Mesodermal cell (in vitro differentiated cells): Measurements from ENCODE around the gene PGM2.

Source experiments
- H3K27ac ChIP-seq: 2 replicates; pipeline ENCODE4 v1.7.0; 2013; ENCODE audit warnings: mild to moderate bottlenecking, low read depth, low read length, moderate library complexity; ENCODE audit not compliant: severe bottlenecking
- H3K36me3 ChIP-seq: 2 replicates; pipeline ENCODE4 v1.7.1; 2013; ENCODE audit warnings: mild to moderate bottlenecking, low read length, moderate library complexity; ENCODE audit not compliant: control insufficient read depth, insufficient read depth
- H3K4me1 ChIP-seq: one replicate; pipeline ENCODE4 v1.7.1; 2013; ENCODE audit warnings: mild to moderate bottlenecking, low read length; ENCODE audit not compliant: insufficient read depth, control insufficient read depth, poor library complexity, severe bottlenecking
- H3K4me3 ChIP-seq: 2 replicates; pipeline ENCODE4 v1.7.0; 2013; ENCODE audit warnings: low read length, control low read depth, mild to moderate bottlenecking; ENCODE audit not compliant: insufficient read depth, poor library complexity, severe bottlenecking; ENCODE audit errors: extremely low read depth
- H3K9me3 ChIP-seq: 2 replicates; pipeline ENCODE4 v1.7.1; 2013; ENCODE audit warnings: mild to moderate bottlenecking, low read length, moderate library complexity; ENCODE audit not compliant: control insufficient read depth
- WGBS, 2 experiments: methylation state at CpG; one replicate each; pipeline ENCODE4 v1.1.5; 2013; ENCODE audit warnings: missing lambda C conversion rate in 2 of 2; ENCODE audit not compliant: insufficient coverage in 2 of 2; 5-methylcytosine and 5-hydroxymethylcytosine counted together

Gene PGM2

DNA sequence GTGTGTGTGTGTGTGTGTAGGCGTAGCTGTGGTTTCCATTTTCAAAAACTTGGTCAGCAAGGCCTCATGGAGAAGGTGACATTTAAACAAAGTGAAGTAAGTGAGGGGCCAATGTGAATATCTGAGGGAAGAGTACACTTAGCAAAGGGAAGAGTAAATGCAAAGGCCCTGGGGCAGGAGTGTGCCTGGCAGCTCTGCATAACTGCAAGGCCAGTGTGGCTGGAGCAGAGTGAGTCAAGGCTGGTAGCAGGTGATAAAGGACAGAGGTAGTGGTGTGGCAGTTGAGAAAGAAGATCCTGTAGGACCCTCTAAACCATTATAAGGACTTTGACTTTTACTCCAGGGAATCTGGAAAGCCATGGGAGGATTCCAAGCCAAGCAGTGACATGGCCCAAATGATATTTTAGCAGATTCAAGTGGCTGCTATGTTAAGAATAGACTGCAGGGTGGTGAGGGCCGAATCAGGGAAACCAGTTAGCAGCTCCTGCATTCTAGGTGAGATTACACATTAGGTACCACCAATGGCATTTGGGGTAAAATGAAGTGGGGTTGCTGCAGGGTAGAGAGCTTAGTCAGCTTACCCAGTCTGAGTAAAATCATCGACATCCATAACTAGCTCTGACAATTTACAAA lies 58.5 kb downstream of the PGM2 start:
- H3K4me1 ChIP-seq, result no peaks in the 10 kb centered on the region
- H3K9me3 ChIP-seq, result no peaks in the 10 kb centered on the region
- no peaks in the 10 kb centered on the region for H3K36me3 ChIP-seq
- no peak overlapping the region for H3K27ac ChIP-seq
- no peak overlapping the region for H3K4me3 ChIP-seq
- 94 to 100% methylated on average over 1 to 2 of the region's 3 CpGs for WGBS, 2 experiments

DNA sequence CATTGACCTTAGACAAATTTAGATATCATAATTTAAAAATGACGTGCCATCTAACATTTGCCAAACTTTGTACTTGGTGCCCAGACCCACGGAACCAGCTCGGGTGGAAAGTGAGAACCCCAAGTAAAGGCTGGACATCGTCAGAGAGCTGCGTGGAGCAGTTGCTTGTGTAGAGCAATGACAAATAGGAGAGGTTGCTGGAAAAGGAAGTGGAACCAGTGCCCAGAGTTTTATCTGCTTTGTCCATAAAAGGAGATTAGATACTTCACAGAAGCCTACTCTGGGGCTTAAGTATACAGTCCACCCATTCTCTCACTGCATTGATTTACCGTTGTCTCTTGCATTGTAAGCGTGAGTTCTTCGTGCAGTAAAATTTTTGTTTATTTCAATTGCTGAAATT lies 59.0 kb downstream of the PGM2 start:
- no peaks in the 10 kb centered on the region for H3K36me3 ChIP-seq
- H3K4me1 ChIP-seq, result no peaks in the 10 kb centered on the region
- WGBS, 2 experiments, result 84 to 90% methylated on average over 4 to 5 of the region's 8 CpGs
- no peaks in the 10 kb centered on the region for H3K9me3 ChIP-seq
- no peak overlapping the region for H3K4me3 ChIP-seq
- H3K27ac ChIP-seq, result no peak overlapping the region

DNA sequence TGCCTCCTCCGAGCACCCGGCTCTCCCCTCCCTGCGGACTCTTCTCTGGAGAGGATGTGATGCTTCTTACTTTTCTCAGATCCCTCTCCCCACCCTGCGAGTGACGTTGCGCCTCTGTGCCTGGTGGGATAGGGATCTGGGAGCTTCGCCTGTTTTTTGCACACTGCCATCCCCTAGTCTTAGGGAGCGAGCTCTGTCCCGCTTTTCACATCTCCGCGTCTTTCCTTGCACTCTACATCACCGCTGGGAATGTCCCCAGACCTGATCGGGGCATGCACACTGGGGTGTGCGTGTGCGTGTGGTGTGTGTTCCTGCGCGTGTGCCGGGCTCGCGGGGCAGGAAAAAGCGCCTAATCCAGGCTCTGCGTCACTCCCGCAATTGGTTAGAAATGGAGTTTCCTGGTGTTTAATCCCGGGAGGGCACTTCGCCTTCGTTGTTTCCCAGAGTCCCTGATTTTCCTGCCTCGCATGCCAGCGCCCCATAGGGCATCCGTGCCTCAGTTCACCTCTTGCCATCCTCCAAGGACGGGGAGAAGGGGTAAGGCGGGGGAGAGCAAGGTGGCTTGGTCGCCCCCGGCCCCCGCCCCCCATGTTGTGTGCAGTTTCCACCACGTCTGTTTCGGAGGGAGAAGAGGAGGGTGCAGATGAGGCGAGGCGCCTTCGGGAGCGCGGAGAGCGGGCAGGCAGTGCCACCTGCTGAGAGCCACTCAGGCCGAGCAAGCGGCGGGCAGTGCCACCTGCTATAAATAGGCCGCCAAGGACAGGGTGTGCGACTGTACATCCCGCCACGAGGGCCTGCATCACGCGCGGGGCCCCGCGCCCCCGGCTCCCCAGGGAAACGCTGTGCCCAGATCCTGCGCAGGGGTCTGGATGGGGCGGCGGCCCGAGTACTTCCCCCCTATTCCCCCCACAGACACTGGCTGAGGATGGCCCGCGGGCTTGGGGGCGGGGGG lies 63.6 kb downstream of the PGM2 start:
- Histone ChIP-seq H3K4me3 (peak overlapping the region; percentile 39), H3K36me3 (no peaks in the 10 kb centered on the region), H3K27ac (no peak overlapping the region), H3K9me3 (no peaks in the 10 kb centered on the region), H3K4me1 (no peaks in the 10 kb centered on the region)
- WGBS, 2 experiments, result 7 to 8% methylated on average over 27 to 39 of the region's 63 CpGs

DNA sequence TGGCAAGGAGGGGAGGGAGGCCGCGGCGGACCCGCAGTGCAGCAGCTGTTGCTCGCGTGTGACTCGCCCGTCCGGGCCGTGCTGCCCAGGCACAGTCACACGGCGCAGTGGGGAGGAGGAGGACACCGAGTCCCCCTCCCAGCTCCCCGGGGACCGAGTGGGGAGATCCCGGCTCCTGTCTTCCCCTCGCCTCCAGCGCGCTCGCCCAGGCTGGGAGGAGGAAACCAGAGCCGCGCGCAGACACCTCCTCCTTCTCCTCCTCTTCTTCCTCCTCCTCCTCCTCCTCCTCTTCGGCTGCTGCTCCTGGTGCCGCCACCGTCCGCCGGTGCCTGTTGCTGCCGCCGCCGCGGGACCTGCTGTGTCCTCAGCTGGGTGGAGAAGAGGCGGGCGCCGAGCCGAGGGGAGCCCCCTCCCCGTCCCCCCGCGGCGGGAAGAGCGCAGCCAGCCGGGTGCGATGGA lies 64.3 kb downstream of the PGM2 start, which contains the start of gene TBC1D1:
TBC1D1 (plus strand) TSS at position 284 of the 459 bp plus-strand sequence. CDS start 11,012 bp downstream, outside the sequence.
- WGBS, 2 experiments, result 0 to 2% methylated on average over 17 to 21 of the region's 43 CpGs
- no peaks in the 10 kb centered on the region for H3K36me3 ChIP-seq
- H3K27ac ChIP-seq, result no peak within 1 kb of the TSS
- no peaks in the 10 kb centered on the region for H3K4me1 ChIP-seq
- peak within 1 kb of the TSS; percentile 39 for H3K4me3 ChIP-seq
- no peaks in the 10 kb centered on the region for H3K9me3 ChIP-seq

DNA sequence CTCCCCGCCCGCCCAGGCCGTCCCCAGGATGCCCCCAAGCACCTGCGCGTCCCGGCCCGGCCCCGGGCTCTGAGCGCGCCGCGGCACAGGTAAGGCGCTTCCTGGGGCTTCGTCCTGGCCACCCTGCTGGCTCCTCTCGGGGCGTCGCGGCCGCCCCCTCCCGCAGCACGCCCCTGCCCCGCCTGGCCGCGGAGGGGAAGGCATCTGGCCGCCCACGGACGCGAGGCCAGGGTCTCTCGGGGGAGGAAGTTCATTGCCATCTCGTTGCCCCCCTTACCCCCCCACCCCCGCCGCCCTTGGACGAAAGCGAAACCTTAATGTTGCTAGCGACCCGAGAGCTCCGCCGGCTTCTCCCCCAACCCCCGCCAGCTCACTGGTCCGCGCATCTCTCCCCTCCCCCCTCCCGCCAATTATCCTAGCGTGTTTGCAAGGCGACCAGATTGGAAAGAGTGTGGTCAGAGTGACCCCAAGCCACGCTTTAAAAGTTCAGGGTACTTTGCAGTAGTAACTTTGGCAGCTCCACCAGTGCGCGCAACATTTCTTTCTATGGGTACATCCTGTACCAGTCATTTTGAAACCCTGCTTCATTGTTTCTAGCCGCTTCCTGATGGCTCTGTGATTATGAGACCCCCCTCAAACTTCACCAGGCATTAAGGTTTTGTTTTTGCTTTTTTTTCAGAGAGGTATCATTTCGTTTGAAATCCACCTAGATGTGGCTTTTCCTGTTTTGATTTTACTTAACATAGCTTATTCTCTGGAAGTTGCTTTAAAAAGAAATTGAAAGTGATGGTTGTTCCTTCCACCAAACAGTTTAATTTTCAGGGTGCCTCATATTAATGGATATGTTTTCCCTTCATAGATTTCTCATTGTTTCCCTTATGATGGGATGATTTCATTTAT lies 65.0 kb downstream of the PGM2 start:
- Histone ChIP-seq H3K4me1 (no peaks in the 10 kb centered on the region), H3K27ac (no peak overlapping the region), H3K36me3 (no peaks in the 10 kb centered on the region), H3K9me3 (no peaks in the 10 kb centered on the region), H3K4me3 (peak overlapping the region; percentile 39)
- WGBS, 2 experiments, result 1 to 4% methylated on average over 18 to 30 of the region's 49 CpGs

DNA sequence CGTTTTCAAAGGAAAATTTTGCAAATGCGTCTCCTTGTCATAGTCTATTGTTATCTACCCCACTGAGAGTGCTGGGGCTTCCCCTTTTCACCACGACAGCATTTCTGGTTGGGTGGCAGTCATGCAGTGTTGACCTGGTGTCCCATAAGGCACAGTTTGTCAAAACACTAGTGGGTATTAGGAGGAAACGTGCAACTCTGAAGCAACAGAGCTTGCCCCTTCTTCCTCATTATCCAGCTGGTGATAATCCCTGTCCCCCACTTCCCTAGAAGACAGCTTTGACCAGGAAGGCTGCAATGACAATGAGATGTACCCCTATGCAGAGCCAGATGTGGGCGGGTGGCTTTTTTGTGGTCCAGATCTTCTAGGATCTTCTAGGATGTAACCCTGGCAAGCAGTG lies 66.2 kb downstream of the PGM2 start:
- Histone ChIP-seq H3K36me3 (no peaks in the 10 kb centered on the region), H3K27ac (no peak overlapping the region), H3K4me3 (no peak overlapping the region), H3K9me3 (no peaks in the 10 kb centered on the region), H3K4me1 (no peaks in the 10 kb centered on the region)
- WGBS, 2 experiments, result 80% methylated on average over 3 of the region's 5 CpGs; no CpG with 5 or more reads in 1 of the 2 experiments

DNA sequence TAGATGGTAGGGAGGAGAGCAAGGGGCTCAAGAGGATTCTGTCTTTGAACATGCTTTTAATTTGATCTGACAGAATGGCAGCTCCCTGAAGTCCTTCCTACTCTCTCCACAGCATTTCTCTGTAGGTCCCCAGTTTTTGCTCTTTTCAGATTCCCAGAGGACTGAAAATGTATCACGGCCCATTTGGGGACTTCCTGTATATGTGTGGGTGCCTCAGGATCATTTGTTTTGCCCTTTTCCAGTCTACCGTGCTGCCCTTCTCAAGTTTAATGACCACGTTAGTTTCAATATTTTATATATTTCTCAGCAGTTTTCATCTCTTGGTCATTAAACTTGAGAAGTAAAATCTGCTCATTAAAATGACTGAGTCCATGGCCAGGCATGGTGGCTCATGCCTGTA lies 66.7 kb downstream of the PGM2 start:
- H3K9me3 ChIP-seq, result no peaks in the 10 kb centered on the region
- WGBS, 2 experiments, result 89% methylated on average over 3 of the region's 3 CpGs; no CpG with 5 or more reads in 1 of the 2 experiments
- H3K36me3 ChIP-seq, result no peaks in the 10 kb centered on the region

DNA sequence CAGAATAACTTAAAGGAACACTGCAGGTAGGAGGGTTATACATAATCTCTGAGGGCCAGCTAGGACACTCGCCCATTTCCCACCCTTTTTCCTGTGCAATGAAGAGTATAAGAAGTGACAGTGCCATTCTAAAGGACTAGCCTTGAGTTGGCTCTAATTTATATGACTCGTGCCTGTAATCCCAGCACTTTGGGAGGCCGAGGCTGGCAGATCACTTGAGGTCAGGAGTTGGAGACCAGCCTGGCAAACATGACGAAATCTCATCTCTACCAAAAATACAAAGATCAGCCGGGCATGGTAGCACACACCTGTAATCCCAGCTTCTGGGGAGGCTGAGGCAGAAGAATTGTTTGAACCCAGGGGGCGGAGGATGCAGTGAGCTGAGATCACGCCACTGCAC lies 68.8 kb downstream of the PGM2 start:
- Histone ChIP-seq H3K36me3 (no peaks in the 10 kb centered on the region), H3K27ac (no peak overlapping the region), H3K9me3 (no peaks in the 10 kb centered on the region), H3K4me3 (no peak overlapping the region), H3K4me1 (no peaks in the 10 kb centered on the region)
- 86 to 100% methylated on average over 2 to 3 of the region's 7 CpGs for WGBS, 2 experiments

More for the DNA sequence above, 66.7 kb downstream of the PGM2 start:
- Histone ChIP-seq H3K4me3 (no peak overlapping the region), H3K4me1 (no peaks in the 10 kb centered on the region), H3K27ac (no peak overlapping the region)

DNA sequence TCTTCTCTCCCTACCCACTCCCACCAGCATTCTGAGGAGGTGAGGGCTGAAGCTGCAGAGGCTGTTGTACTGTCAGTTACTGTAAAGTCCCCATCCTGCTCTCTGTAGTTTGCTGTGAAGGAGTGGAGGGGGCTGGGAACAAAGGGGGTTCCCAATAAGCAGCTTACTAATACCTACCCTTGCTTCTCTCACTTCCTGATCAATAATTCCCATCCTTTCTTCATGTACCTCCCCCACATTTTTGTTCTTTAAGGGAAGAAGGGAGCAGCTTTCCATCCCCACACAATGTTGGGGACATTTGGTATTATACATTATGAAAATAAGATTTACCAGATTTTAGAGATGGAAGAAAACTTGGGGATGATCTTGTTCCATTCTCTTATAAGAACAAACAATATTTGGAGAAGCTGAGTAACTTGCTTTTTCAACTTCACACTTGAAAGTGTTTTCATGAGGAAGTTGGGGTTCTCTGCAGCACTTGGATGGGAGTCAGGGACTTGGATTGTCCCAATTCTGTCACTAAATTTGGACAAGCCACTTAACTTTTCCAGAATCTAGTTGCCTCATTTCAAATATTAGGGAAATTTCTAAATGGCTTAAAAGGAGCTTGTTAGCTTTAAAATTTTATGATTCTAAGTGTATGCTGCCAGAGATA lies 69.8 kb downstream of the PGM2 start:
- H3K27ac ChIP-seq, result no peak overlapping the region
- no peaks in the 10 kb centered on the region for H3K9me3 ChIP-seq
- no peak overlapping the region for H3K4me3 ChIP-seq
- no peaks in the 10 kb centered on the region for H3K36me3 ChIP-seq
- no peaks in the 10 kb centered on the region for H3K4me1 ChIP-seq

DNA sequence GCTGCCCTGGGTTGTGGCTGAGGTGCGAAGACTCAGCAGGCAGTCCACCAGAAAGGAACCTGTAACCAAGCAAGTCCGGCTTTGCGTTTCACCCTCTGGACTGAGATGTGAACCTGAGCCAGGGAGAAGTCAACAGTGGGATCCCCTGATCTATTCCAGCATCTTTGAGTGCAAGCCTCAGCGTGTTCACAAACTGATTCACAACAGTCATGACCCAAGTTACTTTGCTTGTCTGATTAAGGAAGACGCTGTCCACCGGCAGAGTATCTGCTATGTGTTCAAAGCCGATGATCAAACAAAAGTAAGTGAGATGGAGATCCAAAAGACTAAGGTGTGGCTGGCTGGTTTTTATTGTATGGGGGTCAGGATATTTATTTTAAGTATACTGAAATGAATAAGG lies 75.7 kb downstream of the PGM2 start:
- Histone ChIP-seq H3K27ac (no peak overlapping the region), H3K4me3 (no peak overlapping the region)
- WGBS, 2 experiments, result 82 to 100% methylated on average over 6 to 7 of the region's 7 CpGs

More for the DNA sequence above, 75.7 kb downstream of the PGM2 start:
- Histone ChIP-seq H3K9me3 (no peaks in the 10 kb centered on the region), H3K36me3 (no peaks in the 10 kb centered on the region), H3K4me1 (no peaks in the 10 kb centered on the region)
